RWPE1 (cell line): Measurements from ENCODE around the gene TSEN2.
A peak's percentile ranks its signal among the peaks of the same experiment; 100 is the strongest.
"Not testable (repeated sequence)": the region's sequence is repeated elsewhere in the genome, so short reads cannot be mapped to it uniquely, and the experiment has no call there.

Experiments
- CTCF ChIA-PET: fragments of 350-600 bp; sonication (Branson Sonifier 250); formaldehyde crosslinking; extraction: SDS; loops from one replicate; lab custom pipeline; 2021; lab: Yijun Ruan, JAX
- POLR2A ChIA-PET: fragments of 400-600 bp; formaldehyde crosslinking; extraction: SDS; loops from one replicate; lab custom pipeline; 2020; ENCODE audit warnings: antibody characterized with exemption; ENCODE audit not compliant: low non-redundant PET; lab: Yijun Ruan, JAX
- DNase-seq: peaks from one replicate; pipeline ENCODE4 v3.0.0; 2012; ENCODE audit warnings: low spot score
- H3K27ac ChIP-seq: fragments of 450-650 bp; 2 replicates; pipeline ENCODE4 v1.5.1; 2017
- TF ChIP-seq, protein P1 (sequence below): fragments of 450-650 bp; conservative IDR thresholded peaks from 2 replicates; pipeline ENCODE4 v1.5.1; 2017; ENCODE audit warnings: low read depth, mild to moderate bottlenecking

The TSEN2 gene

DNA sequence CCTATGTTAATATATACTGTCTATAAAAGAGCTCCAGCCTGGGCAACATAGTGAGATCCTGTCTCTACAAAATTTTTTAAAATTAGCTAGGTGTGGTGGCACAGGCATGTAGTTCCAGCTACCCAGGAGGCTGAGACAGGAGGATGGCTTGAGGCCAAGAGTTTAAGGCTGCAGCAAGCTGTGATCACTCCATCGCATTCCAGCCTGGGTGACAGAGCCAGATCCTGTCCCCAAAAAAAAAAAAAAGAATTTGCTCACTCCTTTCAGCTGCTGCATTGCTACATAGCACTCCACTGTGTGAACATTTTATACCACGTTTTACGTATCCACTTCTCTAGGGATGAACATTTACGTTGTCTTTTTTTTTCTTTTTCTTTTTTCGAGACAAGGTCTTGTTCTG, 6.0 kb upstream of the TSEN2 start:
- POLR2A ChIA-PET, result no interaction called here
- no peak overlapping the region for H3K27ac ChIP-seq
- TF ChIP-seq, protein P1, sequence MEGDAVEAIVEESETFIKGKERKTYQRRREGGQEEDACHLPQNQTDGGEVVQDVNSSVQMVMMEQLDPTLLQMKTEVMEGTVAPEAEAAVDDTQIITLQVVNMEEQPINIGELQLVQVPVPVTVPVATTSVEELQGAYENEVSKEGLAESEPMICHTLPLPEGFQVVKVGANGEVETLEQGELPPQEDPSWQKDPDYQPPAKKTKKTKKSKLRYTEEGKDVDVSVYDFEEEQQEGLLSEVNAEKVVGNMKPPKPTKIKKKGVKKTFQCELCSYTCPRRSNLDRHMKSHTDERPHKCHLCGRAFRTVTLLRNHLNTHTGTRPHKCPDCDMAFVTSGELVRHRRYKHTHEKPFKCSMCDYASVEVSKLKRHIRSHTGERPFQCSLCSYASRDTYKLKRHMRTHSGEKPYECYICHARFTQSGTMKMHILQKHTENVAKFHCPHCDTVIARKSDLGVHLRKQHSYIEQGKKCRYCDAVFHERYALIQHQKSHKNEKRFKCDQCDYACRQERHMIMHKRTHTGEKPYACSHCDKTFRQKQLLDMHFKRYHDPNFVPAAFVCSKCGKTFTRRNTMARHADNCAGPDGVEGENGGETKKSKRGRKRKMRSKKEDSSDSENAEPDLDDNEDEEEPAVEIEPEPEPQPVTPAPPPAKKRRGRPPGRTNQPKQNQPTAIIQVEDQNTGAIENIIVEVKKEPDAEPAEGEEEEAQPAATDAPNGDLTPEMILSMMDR, result no peak
- DNase-seq, result no peak
- CTCF ChIA-PET, result interaction anchor here (0.7 kb wide), 1 partner anchor 359 kb away, joined by 4 read pairs; no protein-coding TSS in a partner anchor

GRCh38 chr3:12479198-12479597, 5.1 kb upstream of the TSEN2 start:
- CTCF ChIA-PET, result interaction anchor here (0.5 to 1.6 kb wide), 14 partner anchors 9 to 428 kb away, joined by 3 to 19 read pairs (median 4); no protein-coding TSS in a partner anchor
- POLR2A ChIA-PET, H3K27ac ChIP-seq, DNase-seq: not testable (repeated sequence)

- H3K27ac ChIP-seq, result no peak overlapping the region
- CTCF ChIA-PET, result interaction anchor here (0.5 to 1.6 kb wide), 15 partner anchors 12 to 428 kb away, joined by 3 to 19 read pairs (median 4); no protein-coding TSS in a partner anchor
Measured at GRCh38 chr3:12479919-12480427, 4.3 kb upstream of the TSEN2 start.

DNA sequence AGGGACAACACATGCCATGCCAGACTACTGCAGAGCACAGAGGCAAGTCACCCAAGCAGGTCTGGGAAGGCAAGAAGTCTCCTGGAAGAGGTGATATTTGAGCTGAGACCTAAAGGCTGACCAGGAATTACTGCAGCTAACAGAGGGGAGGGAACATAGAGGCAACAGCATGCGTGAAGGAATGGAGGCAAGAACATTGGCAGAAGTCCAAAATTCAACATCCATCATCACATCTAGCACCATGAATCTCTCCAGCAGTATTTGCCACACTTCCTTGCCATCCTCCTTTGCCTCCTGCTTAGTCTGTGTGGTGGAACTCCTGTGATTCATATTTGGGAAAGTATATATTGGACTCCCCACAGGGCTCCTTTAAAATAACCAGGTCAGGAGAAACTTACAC, 870 bp upstream of the TSEN2 start:
- ChIA-PET POLR2A (no interaction called here), CTCF (interaction anchor here (0.6 kb wide), 2 partner anchors 409 to 1248 kb away, joined by 3 to 5 read pairs; no protein-coding TSS in a partner anchor)
- TF ChIP-seq, protein P1, result no peak
- H3K27ac ChIP-seq, result peak overlapping the region; percentile 75
- no peak for DNase-seq

More at GRCh38 chr3:12479919-12480427, 4.3 kb upstream of the TSEN2 start:
- DNase-seq, result peak; percentile 57
- TF ChIP-seq, protein P1, result peak; percentile 73
- POLR2A ChIA-PET, result no interaction called here

GRCh38 chr3:12483872-12484197, 445 bp upstream of the TSEN2 start:
- CTCF ChIA-PET, result interaction anchor here (0.6 to 0.7 kb wide), 3 partner anchors 12 to 1248 kb away, joined by 3 to 5 read pairs (median 3); no protein-coding TSS in a partner anchor
- POLR2A ChIA-PET, result interaction anchor here (0.6 to 1.0 kb wide), 2 partner anchors 24 to 73 kb away, joined by 3 read pairs; partner anchors contain the start of gene MKRN2
- TF ChIP-seq, protein P1, result no peak

GRCh38 chr3:12484983-12485327, 675 bp downstream of the TSEN2 start:
- POLR2A ChIA-PET, result no interaction called here
- TF ChIP-seq, protein P1, result no peak
- CTCF ChIA-PET, result interaction anchor here (0.7 kb wide), 1 partner anchor 100 kb away, joined by 3 read pairs; no protein-coding TSS in a partner anchor
- H3K27ac ChIP-seq, result peak overlapping the region; percentile 75
- no peak for DNase-seq

More at GRCh38 chr3:12483872-12484197, 445 bp upstream of the TSEN2 start:
- DNase-seq, result no peak
- peak overlapping the region; percentile 75 for H3K27ac ChIP-seq

DNA sequence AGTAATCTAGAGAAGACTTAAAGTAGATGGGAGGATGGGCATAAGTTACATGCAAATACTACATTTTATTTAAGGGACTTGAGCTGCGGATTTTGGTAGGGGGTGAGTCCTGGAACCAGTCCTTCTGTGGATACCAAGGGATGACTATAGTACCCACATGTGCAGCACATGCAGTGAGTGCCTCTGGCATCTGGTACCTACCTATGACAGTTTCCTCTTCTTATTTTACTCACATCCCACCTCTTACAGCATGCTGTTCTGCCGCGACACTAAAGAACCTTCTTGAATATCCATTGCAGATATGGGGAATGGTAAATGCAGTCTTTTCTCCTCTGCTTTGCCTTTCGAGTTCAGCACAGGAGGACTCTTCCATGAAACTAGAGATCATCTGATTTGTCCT, 1.7 kb downstream of the TSEN2 start:
- TF ChIP-seq, protein P1, result no peak
- DNase-seq, result no peak
- CTCF ChIA-PET, result interaction anchor here (0.7 kb wide), 1 partner anchor 351 kb away, joined by 4 read pairs; no protein-coding TSS in a partner anchor
- POLR2A ChIA-PET, result no interaction called here
- no peak overlapping the region for H3K27ac ChIP-seq
